Endothelial cell (in vitro differentiated cells): Measurements from ENCODE around the gene NCOA3. TPM values are rescaled to one million over a fixed set of nuclear protein-coding genes. Genes with fewer than 3 reads are reported as not detected.
A peak's percentile ranks its signal among the peaks of the same experiment; 100 is the strongest.
"Not testable (repeated sequence)": the region's sequence is repeated elsewhere in the genome, so short reads cannot be mapped to it uniquely, and the experiment has no call there.

Source experiments
- DNase-seq: peaks from one replicate; pipeline ENCODE4 v3.0.0; 2021; ENCODE audit warnings: low spot score
- H3K27ac Mint-ChIP-seq: one replicate; pipeline ENCODE4 v1.8.0; 2021; ENCODE audit warnings: mixed read lengths, inconsistent platforms; ENCODE audit not compliant: unreplicated experiment
- H3K27me3 Mint-ChIP-seq: one replicate; pipeline ENCODE4 v1.8.0; 2021; ENCODE audit warnings: mild to moderate bottlenecking, moderate library complexity, mixed read lengths, inconsistent platforms; ENCODE audit not compliant: unreplicated experiment
- H3K36me3 Mint-ChIP-seq: one replicate; pipeline ENCODE4 v1.8.0; 2021; ENCODE audit warnings: mild to moderate bottlenecking, low read depth, mixed read lengths, inconsistent platforms; ENCODE audit not compliant: unreplicated experiment
- H3K4me1 Mint-ChIP-seq: one replicate; pipeline ENCODE4 v1.8.0; 2021; ENCODE audit warnings: mild to moderate bottlenecking, mixed read lengths, inconsistent platforms; ENCODE audit not compliant: unreplicated experiment
- H3K4me3 Mint-ChIP-seq: one replicate; pipeline ENCODE4 v1.8.0; 2021; ENCODE audit warnings: mild to moderate bottlenecking, mixed read lengths, inconsistent platforms; ENCODE audit not compliant: unreplicated experiment
- H3K9me3 Mint-ChIP-seq: one replicate; pipeline ENCODE4 v1.8.0; 2021; ENCODE audit warnings: mixed read lengths, inconsistent platforms; ENCODE audit not compliant: unreplicated experiment
- total RNA-seq: library from RNA; stranded (reverse); fragmentation: NEBNext Ultra II Directional; extraction: Animal tissue kit (Norgen Biotek cat#: 25700); gene quantifications from one replicate; pipeline ENCODE4 v1.2.1, GENCODE V29; 2021; ENCODE audit not compliant: unreplicated experiment
- TF ChIP-seq, protein P1 (sequence below): fragments of 200-600 bp; sonication (generic); IDR thresholded peaks from one replicate; pipeline ENCODE4 v1.5.0; 2021; ENCODE audit warnings: antibody characterized with exemption; ENCODE audit not compliant: unreplicated experiment

The NCOA3 gene
- total RNA-seq, 1 donor from 2014 or later = 54.8 TPM

DNA sequence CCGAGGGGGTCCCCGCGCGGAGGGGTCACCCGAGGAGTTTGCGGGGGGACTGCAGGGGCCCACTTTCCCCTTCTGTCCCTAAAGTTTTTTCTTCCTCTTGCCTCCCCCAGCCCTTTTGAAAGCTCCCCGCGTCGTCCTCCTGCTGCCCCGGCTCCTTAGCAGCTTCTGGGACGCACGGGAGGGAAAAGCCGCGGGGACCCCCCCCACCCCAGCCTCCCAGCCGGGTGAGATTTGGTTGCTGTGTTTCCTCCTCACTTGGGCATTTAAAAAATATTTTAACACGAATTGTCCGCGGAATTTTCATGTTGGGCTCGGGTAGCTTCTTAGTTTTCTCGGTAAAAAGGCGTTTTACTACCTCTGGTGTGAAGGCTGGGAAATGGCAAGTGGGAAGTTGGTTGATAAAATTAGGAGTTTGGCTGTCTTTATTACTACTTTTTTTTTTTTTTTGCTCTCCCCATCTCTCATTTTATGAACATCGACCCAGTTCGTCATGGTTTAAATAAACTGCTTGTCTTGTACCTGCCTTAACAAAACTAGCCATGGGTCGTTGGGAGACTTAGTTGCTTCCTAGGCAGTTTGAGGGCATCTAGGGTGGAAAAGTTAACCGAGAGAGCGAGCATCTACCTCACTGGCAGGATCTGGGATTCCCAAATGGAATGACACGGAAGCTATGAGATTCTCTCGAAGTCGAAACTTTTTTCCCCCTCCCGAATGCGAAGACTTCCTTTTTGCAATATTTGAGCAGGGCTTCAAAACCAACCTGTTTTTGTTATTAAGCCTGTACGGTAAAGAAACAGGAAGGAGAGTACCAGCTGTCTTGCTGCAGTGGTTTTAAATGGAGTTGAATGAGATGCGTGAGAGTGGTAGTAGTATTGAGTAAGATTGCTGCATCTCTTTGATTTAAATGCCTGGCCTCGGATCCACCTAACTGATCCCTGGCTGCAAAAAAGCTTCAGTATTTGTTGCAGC lies 868 bp downstream of the NCOA3 start:
- H3K27ac Mint-ChIP-seq = peak overlapping the region; percentile 88

DNA sequence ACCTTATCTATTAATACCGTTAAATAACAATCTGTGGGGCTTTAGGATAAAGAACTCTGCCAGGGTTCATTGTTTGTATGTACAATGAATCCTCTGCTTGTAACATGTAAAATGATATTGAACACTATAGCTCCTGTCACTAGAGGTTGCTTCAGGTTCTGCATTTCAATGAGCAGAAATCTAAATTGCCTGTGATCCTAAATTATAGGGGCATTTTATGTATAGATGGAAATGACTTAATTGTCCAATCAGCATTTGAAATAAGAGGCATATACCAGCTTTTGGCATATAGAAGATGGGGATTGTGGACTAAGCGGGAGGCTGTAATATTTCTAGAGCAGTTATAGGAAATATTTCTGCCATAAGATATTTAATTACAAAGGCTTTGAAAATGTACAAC lies 2.0 kb downstream of the NCOA3 start:
- TF ChIP-seq, protein P1, sequence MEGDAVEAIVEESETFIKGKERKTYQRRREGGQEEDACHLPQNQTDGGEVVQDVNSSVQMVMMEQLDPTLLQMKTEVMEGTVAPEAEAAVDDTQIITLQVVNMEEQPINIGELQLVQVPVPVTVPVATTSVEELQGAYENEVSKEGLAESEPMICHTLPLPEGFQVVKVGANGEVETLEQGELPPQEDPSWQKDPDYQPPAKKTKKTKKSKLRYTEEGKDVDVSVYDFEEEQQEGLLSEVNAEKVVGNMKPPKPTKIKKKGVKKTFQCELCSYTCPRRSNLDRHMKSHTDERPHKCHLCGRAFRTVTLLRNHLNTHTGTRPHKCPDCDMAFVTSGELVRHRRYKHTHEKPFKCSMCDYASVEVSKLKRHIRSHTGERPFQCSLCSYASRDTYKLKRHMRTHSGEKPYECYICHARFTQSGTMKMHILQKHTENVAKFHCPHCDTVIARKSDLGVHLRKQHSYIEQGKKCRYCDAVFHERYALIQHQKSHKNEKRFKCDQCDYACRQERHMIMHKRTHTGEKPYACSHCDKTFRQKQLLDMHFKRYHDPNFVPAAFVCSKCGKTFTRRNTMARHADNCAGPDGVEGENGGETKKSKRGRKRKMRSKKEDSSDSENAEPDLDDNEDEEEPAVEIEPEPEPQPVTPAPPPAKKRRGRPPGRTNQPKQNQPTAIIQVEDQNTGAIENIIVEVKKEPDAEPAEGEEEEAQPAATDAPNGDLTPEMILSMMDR = no peak
- Mint-ChIP-seq H3K27me3 (peaks cover 1% of the 10 kb centered on the region), H3K4me1 (peaks cover 31% of the 10 kb centered on the region), H3K27ac (no peak overlapping the region), H3K9me3 (no peaks in the 10 kb centered on the region), H3K36me3 (peaks cover 5% of the 10 kb centered on the region), H3K4me3 (peak overlapping the region; percentile 99)
- DNase-seq = no peak

More for the DNA sequence above, 868 bp downstream of the NCOA3 start:
- no peak for DNase-seq
- H3K27me3 Mint-ChIP-seq = peaks cover 3% of the 10 kb centered on the region
- TF ChIP-seq, protein P1 = no peak
- no peaks in the 10 kb centered on the region for H3K9me3 Mint-ChIP-seq
- peaks cover 5% of the 10 kb centered on the region for H3K36me3 Mint-ChIP-seq
- H3K4me1 Mint-ChIP-seq = peaks cover 21% of the 10 kb centered on the region
- H3K4me3 Mint-ChIP-seq = peak overlapping the region; percentile 99

GRCh38 chr20:47506335-47506734 lies 4.6 kb downstream of the NCOA3 start:
- no peak overlapping the region for H3K27ac Mint-ChIP-seq
- H3K4me3 Mint-ChIP-seq = no peak overlapping the region
- peaks cover 1% of the 10 kb centered on the region for H3K27me3 Mint-ChIP-seq
- TF ChIP-seq, protein P1 = no peak
- H3K9me3 Mint-ChIP-seq = no peaks in the 10 kb centered on the region
- peaks cover 33% of the 10 kb centered on the region for H3K4me1 Mint-ChIP-seq
- DNase-seq = no peak
- peaks cover 2% of the 10 kb centered on the region for H3K36me3 Mint-ChIP-seq

- Mint-ChIP-seq H3K27me3 (no peaks in the 10 kb centered on the region), H3K4me1 (peaks cover 32% of the 10 kb centered on the region), H3K27ac (no peak overlapping the region)
These were observed 5.2 kb downstream of the NCOA3 start for GRCh38 chr20:47506850-47507249.

GRCh38 chr20:47507275-47507981 lies 5.7 kb downstream of the NCOA3 start:
- H3K36me3 Mint-ChIP-seq, DNase-seq, H3K9me3 Mint-ChIP-seq, H3K4me3 Mint-ChIP-seq, H3K27me3 Mint-ChIP-seq, H3K27ac Mint-ChIP-seq: not testable (repeated sequence)
- peaks cover 32% of the 10 kb centered on the region for H3K4me1 Mint-ChIP-seq

More at GRCh38 chr20:47506850-47507249, 5.2 kb downstream of the NCOA3 start:
- Mint-ChIP-seq H3K36me3 (no peaks in the 10 kb centered on the region), H3K4me3 (peak overlapping the region; percentile 14), H3K9me3 (no peaks in the 10 kb centered on the region)
- TF ChIP-seq, protein P1 = no peak
- no peak for DNase-seq
